Measurements from ENCODE around the gene TMEM171. TPM values are rescaled to one million over a fixed set of nuclear protein-coding genes. Genes with fewer than 3 reads are reported as not detected.

The TMEM171 gene, protein sequence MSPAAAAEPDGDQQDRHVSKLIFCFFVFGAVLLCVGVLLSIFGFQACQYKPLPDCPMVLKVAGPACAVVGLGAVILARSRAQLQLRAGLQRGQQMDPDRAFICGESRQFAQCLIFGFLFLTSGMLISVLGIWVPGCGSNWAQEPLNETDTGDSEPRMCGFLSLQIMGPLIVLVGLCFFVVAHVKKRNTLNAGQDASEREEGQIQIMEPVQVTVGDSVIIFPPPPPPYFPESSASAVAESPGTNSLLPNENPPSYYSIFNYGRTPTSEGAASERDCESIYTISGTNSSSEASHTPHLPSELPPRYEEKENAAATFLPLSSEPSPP
- not detected for total RNA-seq
- polyA plus RNA-seq (2013, experiment 1 of 2), result 0.32 TPM
- 1.3 TPM for polyA plus RNA-seq (2013, experiment 2 of 2)
- 0 to 0.65 (median 0.05) reads per million in 172 experiments for total RNA-seq

DNA sequence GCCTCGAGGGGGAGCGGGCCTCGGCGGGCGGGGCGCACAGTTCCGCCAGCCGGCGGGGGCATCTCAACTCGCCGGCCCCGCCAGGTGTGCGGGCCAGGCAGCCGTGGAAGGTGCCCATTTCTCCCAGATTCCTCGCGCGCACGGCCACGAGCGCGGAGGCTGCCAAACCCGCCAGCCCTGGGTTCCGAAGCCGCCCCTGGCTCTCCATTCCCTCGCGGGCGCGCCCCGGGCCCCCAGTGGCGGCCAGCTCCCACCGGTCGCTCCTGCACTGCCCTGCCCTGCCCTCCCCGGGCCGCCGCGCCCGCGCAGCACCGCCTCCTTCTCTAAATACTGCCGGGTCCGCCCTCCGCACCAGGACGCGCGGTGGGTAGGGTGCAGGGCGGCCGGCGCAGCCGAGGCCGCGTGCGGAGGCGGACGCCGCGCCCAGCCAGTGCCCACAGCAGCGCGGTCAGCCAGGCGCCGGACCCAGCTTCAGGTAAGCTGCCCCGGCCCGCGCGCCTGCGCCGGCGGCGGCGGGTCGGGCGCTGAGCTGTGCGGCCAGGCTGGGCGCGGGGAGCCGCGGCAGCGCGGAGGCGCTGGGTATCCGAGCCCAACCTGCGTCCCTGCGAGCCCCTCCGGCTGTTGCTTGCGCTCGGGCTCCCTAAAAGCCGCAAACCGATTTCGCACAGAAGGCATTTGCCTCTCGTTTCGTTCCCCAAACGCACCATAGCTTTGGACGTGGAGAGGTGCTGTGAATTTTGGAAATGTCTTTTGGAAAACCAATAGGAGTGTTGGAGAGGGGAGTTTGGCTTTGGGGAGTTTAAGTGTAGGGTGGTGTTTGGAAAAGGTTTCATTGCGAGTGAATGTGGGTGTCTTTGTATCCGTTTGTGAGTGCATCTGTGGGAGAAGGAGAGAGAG lies at the start of gene TMEM171:
TSS of gene TMEM171 (plus strand) at position 354 of the 897 bp plus-strand sequence. CDS start 2,799 bp downstream, outside the sequence.
- ATAC-seq (ENCODE audit: poor library complexity), result no peak

DNA sequence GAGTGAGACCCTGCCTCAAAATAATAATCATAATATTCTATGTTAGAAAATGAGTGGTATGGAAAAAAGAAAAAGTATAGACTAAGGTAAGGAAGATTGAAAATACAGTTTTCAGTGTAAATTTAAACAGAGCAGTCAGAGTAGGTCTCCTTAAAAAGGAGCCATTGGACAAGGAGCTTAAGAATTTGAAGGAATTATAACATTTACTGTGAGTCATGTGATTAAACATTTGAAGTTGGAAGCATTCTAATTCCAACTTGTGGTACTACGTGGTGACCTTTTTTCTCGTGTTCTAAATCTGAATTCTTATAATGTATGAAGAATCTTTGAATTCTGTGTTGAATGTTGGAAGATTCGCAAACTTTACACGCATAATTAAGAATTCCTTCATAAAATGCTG lies 39.3 kb upstream of the TMEM171 start:
- H3K9me3 Mint-ChIP-seq, result no peaks in the 10 kb centered on the region
- ChIA-PET POLR2A (no interaction called here), CTCF (no interaction called here)
- TF ChIP-seq, protein P1, sequence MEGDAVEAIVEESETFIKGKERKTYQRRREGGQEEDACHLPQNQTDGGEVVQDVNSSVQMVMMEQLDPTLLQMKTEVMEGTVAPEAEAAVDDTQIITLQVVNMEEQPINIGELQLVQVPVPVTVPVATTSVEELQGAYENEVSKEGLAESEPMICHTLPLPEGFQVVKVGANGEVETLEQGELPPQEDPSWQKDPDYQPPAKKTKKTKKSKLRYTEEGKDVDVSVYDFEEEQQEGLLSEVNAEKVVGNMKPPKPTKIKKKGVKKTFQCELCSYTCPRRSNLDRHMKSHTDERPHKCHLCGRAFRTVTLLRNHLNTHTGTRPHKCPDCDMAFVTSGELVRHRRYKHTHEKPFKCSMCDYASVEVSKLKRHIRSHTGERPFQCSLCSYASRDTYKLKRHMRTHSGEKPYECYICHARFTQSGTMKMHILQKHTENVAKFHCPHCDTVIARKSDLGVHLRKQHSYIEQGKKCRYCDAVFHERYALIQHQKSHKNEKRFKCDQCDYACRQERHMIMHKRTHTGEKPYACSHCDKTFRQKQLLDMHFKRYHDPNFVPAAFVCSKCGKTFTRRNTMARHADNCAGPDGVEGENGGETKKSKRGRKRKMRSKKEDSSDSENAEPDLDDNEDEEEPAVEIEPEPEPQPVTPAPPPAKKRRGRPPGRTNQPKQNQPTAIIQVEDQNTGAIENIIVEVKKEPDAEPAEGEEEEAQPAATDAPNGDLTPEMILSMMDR (IDR thresholded peaks at IDR 0.05), result no peak
- no peaks in the 10 kb centered on the region for H3K4me1 Mint-ChIP-seq (ENCODE audit: low read depth)
- peaks cover 16% of the 10 kb centered on the region for H3K27me3 Mint-ChIP-seq
- ATAC-seq (ENCODE audit: poor library complexity) (no peak), DNase-seq (no peak)
- intact Hi-C loops (cut with DNase I, micrococcal nuclease), result loop anchor here in 1 of 2 experiments (5.0 kb wide), 2 partner anchors 371 to 451 kb away; no protein-coding TSS in a partner anchor
- no peak overlapping the region for H3K4me3 ChIP-seq (ENCODE audit: low read length)
- H3K36me3 ChIP-seq (ENCODE audit: insufficient read depth, low read length), result no peaks in the 10 kb centered on the region
- H3K27me3 ChIP-seq (ENCODE audit: control insufficient read depth in 1 of 2, insufficient read depth in 2 of 2, low read length in 2 of 2), result no peaks in the 10 kb centered on the region
- H3K27ac Mint-ChIP-seq, result no peak overlapping the region
- no peaks in the 10 kb centered on the region for H3K9me3 ChIP-seq (ENCODE audit: control insufficient read depth in 1 of 2, insufficient read depth in 1 of 2, low read length in 2 of 2)
- no peaks in the 10 kb centered on the region for H3K4me1 ChIP-seq (ENCODE audit: insufficient read depth, low read length)
- no peak overlapping the region for H3K4me3 Mint-ChIP-seq
- no peaks in the 10 kb centered on the region for H3K36me3 Mint-ChIP-seq (ENCODE audit: low read depth)
- no peak overlapping the region for H3K27ac ChIP-seq (ENCODE audit: low read depth in 1 of 2, low read length in 2 of 2)

More for the DNA sequence above, at the start of gene TMEM171:
- H3K27me3 Mint-ChIP-seq, result peaks cover 88% of the 10 kb centered on the region
- intact Hi-C loops (cut with DNase I, micrococcal nuclease), result no loop called here
- peaks cover 29 to 54% of the 10 kb centered on the region in 2 experiments for H3K27me3 ChIP-seq (ENCODE audit: control insufficient read depth in 1 of 2, insufficient read depth in 2 of 2, low read length in 2 of 2)
- ChIA-PET POLR2A (no interaction called here), CTCF (no interaction called here)
- H3K36me3 ChIP-seq (ENCODE audit: insufficient read depth, low read length), result no peaks in the 10 kb centered on the region
- TF ChIP-seq, protein P1 (IDR thresholded peaks at IDR 0.05), result no peak
- no peak within 1 kb of the TSS for H3K27ac Mint-ChIP-seq
- H3K4me3 ChIP-seq (ENCODE audit: low read length), result peak within 1 kb of the TSS; percentile 7
- H3K4me1 Mint-ChIP-seq (ENCODE audit: low read depth), result peaks cover 37% of the 10 kb centered on the region
- peaks cover 0 to 10% of the 10 kb centered on the region in 2 experiments for H3K9me3 ChIP-seq (ENCODE audit: control insufficient read depth in 1 of 2, insufficient read depth in 1 of 2, low read length in 2 of 2)
- no peak within 1 kb of the TSS for H3K27ac ChIP-seq (ENCODE audit: low read depth in 1 of 2, low read length in 2 of 2)
- H3K36me3 Mint-ChIP-seq (ENCODE audit: low read depth), result no peaks in the 10 kb centered on the region
- H3K4me3 Mint-ChIP-seq, result peak within 1 kb of the TSS; percentile 30
- no peaks in the 10 kb centered on the region for H3K9me3 Mint-ChIP-seq
- peak in 2 of 14 experiments; percentile 10 to 24 for DNase-seq
- H3K4me1 ChIP-seq (ENCODE audit: insufficient read depth, low read length), result peaks cover 20% of the 10 kb centered on the region

DNA sequence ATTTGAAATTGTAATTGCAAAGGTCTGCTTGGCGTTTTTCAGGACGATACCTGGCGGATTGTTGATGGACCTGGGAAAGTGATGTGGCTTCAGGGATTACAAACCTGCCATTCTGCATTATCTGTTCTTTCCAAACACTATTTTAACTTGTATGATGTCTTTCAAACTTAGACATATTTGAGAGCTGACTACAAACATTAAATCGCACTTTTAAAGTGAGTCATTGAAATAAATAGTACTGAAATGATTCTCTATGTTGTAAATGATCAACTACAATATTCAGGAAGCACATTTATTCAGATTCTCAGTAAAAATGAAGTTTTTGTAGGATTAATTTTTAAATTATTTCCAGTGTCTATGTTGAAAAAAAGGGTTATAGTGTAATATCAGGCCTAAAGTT lies 32.3 kb upstream of the TMEM171 start:
- DNase-seq (no peak), ATAC-seq (ENCODE audit: poor library complexity) (no peak)
- intact Hi-C loops (cut with DNase I, micrococcal nuclease), result no loop called here
- no peaks in the 10 kb centered on the region for H3K36me3 ChIP-seq (ENCODE audit: insufficient read depth, low read length)
- TF ChIP-seq, protein P1 (IDR thresholded peaks at IDR 0.05), result no peak
- no peaks in the 10 kb centered on the region for H3K9me3 ChIP-seq (ENCODE audit: control insufficient read depth in 1 of 2, insufficient read depth in 1 of 2, low read length in 2 of 2)
- ChIA-PET CTCF (no interaction called here), POLR2A (no interaction called here)
- no peaks in the 10 kb centered on the region for H3K4me1 ChIP-seq (ENCODE audit: insufficient read depth, low read length)
- H3K9me3 Mint-ChIP-seq, result no peaks in the 10 kb centered on the region
- no peak overlapping the region for H3K27ac ChIP-seq (ENCODE audit: low read depth in 1 of 2, low read length in 2 of 2)
- H3K4me1 Mint-ChIP-seq (ENCODE audit: low read depth), result no peaks in the 10 kb centered on the region
- no peaks in the 10 kb centered on the region for H3K36me3 Mint-ChIP-seq (ENCODE audit: low read depth)
- H3K4me3 ChIP-seq (ENCODE audit: low read length), result no peak overlapping the region
- peaks cover 30% of the 10 kb centered on the region for H3K27me3 Mint-ChIP-seq
- no peak overlapping the region for H3K27ac Mint-ChIP-seq
- H3K4me3 Mint-ChIP-seq, result no peak overlapping the region
- H3K27me3 ChIP-seq (ENCODE audit: control insufficient read depth in 1 of 2, insufficient read depth in 2 of 2, low read length in 2 of 2), result no peaks in the 10 kb centered on the region

All from CD4-positive, alpha-beta T cell (primary cell).